ENCODE data around the gene KRTAP1-3.
"Not testable (repeated sequence)": the region's sequence is repeated elsewhere in the genome, so short reads cannot be mapped to it uniquely, and the experiment has no call there.

KRTAP1-3 gene

GRCh38 chr17:41034346-41034935 is at the start of gene KRTAP1-3:
TSS of gene KRTAP1-3 (minus strand) at chr17:41034874. CDS start at chr17:41034821, 53 bp downstream.
- not testable (repeated sequence) for DNase-seq

DNA sequence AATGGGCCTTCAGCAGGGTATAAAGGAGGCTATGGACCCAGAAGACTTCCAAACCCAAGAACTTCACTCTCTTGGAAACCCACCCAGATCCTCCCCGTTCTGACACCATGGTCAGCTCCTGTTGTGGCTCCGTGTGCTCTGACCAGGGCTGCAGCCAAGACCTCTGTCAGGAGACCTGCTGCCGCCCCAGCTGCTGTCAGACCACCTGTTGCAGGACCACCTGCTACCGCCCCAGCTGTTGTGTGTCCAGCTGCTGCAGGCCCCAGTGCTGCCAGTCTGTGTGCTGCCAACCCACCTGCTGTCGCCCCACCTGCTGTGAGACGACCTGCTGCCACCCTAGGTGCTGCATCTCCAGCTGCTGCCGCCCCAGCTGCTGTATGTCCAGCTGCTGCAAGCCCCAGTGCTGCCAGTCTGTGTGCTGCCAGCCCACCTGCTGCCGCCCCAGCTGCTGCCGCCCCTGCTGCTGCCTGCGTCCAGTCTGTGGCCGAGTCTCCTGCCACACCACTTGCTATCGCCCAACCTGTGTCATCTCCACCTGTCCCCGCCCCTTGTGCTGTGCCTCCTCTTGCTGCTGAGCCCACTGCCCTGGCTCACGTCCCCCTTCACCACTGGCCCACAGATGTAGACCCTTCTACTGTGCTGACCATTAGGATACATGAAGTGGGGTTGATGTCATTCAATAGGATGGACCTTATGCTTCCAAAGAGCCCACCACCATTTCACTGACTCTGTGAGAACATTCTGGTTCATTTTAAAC is 49.6 kb upstream of the KRTAP1-3 start, which contains the start of gene KRTAP4-7:
TSS of gene KRTAP4-7 (plus strand) at position 51 of the 757 bp plus-strand sequence. CDS start at position 108, 57 bp downstream.
- not testable (repeated sequence) for DNase-seq

- DNase-seq = not testable (repeated sequence)
These were observed 48.8 kb upstream of the KRTAP1-3 start for GRCh38 chr17:41083427-41083826.

GRCh38 chr17:41082626-41083025 is 48.0 kb upstream of the KRTAP1-3 start:
- no peak for DNase-seq

DNA sequence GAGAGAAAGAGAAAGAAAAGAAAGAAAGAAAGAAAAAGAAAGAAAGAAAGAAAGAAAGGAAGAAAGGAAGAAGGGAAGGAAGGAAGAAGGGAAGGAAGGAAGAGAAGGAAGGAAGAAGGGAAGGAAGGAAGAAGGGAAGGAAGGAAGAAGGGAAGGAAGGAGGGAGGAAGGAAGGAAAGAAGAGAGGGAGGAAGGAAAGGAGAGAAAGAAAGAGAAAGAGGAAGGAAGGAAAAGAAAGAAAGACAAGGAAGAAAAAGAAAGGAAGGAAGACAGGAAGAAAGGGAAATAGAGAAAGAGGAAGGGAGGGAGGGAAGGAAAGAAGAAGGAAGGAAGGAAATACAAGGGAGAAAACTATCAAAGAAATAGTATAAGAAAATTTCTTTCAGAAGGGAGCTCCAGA is 42.1 kb upstream of the KRTAP1-3 start:
- no peak for DNase-seq

DNA sequence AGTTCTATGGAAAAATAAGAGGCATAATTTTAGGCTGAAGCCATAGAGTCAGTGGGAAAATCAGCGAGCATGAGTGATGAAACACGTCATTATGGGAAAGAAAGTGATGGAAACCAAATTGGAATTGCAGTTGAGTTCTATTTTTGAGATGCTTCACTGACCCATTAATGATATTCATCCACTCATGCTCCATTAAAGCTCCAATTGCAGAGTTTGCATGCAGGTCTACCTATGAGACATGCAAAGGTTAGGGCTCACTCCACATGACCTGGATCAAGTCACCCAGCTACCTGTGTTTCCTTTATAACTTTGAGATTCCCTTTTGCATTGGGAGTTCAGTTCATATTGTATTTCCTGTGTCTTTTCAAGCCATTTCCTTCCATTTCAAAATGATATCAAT is 39.0 kb upstream of the KRTAP1-3 start:
- no peak for DNase-seq

- DNase-seq = no peak
These were observed 37.1 kb upstream of the KRTAP1-3 start for GRCh38 chr17:41071606-41072360.

GRCh38 chr17:41069031-41069430 is 34.4 kb upstream of the KRTAP1-3 start:
- DNase-seq = peak; percentile 69

DNA sequence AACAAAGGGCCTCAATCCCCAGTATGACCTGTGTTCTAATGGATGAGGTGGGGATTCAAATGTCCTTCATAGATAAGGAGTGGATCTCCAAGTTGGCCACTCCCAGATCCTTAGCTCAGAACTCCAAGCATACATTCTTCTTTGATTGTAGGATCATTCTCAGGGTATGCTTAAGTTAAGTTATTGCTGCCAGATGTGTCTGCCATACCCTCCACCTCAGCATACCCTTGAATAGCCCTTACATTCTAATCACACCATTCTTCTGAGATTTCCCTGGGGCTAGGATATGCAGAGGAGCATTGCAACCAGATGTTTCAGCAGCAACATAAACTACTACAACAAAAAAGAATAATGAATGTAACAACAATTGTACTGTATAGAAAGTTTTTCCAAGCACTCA is 32.6 kb upstream of the KRTAP1-3 start:
- no peak for DNase-seq

- peak; percentile 86 for DNase-seq
These were observed 31.4 kb upstream of the KRTAP1-3 start, which contains the start of gene KRTAP2-4 for GRCh38 chr17:41065829-41066624. TSS of gene KRTAP2-4 (minus strand) at chr17:41065879. CDS start at chr17:41065845, 34 bp downstream.

DNA sequence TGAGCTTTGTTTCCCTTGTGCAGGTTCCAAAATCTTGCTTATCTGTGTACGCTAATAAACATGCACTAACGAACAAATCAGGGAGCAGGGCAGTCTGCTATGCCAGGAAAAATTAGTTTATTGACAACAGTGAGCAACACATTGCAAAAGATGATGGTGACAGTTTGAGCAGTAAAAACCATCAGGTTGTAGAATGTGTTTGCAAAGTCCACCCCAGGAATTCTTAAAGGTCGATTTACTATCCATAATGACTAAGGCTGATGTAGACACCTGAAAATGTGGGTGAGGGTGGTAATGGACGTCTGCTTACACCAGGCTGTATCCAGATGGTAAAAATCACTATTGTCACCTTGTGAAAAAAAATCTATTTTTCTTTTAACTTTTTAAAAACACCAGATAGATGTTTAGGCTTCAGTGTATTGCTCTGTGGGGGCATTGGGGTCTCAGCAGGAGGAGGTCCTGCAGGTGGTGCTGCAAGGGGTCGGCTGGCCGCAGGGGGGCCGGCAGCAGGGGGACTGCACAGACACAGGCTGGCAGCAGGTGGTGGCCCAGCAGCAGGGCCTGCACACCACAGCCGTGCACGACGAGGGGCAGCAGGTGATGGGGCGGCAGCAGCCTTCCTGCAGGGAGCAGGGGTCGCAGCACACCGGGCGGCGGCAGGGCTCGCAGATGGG is 30.5 kb upstream of the KRTAP1-3 start:
- not testable (repeated sequence) for DNase-seq

- no peak for DNase-seq
These were observed 29.6 kb upstream of the KRTAP1-3 start for GRCh38 chr17:41064301-41064700.

- DNase-seq = no peak
These were observed 28.8 kb upstream of the KRTAP1-3 start for GRCh38 chr17:41063449-41063848.

- DNase-seq = no peak
These were observed 27.3 kb upstream of the KRTAP1-3 start for GRCh38 chr17:41061964-41062363.

DNA sequence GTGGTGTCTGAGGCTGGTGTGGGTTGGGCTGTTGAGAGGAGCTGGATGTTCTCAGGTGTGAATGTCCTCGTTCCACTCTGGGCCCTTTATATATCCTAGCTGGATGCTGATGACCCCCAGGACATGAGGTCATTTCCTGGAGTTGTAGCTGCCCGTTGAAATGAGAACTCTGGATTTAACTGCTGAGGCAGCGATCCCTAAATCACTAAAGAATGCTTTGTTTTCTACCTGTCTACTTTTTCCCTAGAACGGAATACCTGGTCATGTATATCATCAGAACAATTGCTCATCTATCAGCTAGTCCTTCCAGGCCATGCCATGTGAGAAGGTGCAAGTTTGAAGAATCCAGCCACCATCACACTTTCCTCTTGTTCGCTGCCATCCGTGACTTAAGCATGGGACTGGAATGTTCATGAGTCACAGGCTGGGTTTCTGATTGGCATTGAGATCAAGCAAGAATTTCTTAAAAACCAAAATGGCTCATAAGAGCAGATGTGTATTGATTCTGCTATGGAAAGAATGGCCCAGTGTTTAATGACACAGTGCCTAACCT is 25.5 kb upstream of the KRTAP1-3 start, which contains the start of gene KRTAP2-3:
TSS of gene KRTAP2-3 (minus strand) at position 63 of the 553 bp plus-strand sequence. CDS start 64 bp downstream, outside the sequence.
- no peak for DNase-seq

DNA sequence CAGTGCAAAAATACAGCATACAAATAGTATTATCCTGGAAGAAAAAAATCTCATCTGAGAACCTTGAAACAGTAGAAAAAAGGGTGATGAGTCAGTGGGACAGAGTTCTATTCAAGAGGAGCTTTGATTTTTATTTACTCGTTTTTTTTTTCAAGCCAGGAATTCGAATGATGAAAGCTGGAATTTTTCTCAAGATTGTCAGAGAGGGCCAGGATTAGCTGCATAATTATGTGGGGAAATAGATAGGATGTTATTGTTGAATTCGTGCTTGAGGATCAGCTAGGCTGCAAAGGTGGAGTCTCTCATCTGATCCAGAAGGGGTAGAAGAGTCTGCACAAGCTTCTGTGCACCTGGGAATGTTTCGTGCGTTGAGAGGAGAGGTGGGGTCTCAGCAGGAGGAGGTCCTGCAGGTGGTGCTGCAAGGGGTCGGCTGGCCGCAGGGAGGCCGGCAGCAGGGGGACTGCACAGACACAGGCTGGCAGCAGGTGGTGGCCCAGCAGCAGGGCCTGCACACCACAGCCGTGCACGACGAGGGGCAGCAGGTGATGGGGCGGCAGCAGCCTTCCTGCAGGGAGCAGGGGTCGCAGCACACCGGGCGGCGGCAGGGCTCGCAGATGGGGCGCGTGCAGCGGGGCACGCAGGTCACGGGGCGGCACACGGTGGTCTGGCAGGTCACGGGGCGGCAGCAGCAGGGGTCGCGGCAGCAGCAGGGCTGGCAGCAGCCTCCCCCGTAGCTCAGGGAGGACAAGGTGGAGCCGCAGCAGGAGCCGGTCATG is 24.8 kb upstream of the KRTAP1-3 start:
- not testable (repeated sequence) for DNase-seq

DNA sequence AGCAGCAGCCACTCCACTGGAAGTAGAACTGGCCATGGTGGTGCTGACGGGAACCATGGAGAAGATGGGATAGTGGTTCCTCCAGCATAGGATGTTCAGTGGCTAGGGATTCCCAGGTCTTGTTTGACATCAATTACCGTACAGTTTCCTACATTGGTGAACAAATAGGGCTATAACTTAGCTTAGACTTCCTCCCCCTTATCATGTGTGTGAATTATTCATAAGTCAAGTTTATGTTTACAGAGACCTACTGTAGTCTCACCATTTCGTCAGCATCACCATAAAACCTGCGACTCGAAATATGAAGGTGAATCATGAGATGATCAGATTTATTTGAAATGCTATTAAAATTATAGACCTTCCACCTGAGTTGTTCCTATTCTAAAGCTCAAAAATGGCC is 24.1 kb upstream of the KRTAP1-3 start:
- DNase-seq = no peak

- no peak for DNase-seq
These were observed 22.9 kb upstream of the KRTAP1-3 start for GRCh38 chr17:41057547-41057946.

DNA sequence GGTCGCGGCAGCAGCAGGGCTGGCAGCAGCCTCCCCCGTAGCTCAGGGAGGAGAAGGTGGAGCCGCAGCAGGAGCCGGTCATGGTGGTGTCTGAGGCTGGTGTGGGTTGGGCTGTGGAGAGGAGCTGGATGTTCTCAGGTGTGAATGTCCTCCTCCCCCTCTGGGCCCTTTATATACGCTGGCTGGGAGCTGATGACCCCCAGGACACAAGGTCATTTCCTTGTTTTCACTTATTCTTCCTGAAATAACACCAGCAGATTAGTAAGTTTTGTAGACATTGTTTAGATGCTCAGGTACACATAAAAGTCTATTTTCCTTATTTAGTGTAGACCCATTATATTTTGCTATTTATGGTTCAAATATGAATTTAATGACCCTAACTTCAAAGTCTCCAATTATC is 20.5 kb upstream of the KRTAP1-3 start, which contains the start of gene KRTAP2-2:
TSS of gene KRTAP2-2 (minus strand) at position 101 of the 400 bp plus-strand sequence. CDS start at position 82, 19 bp downstream.
- not testable (repeated sequence) for DNase-seq

DNA sequence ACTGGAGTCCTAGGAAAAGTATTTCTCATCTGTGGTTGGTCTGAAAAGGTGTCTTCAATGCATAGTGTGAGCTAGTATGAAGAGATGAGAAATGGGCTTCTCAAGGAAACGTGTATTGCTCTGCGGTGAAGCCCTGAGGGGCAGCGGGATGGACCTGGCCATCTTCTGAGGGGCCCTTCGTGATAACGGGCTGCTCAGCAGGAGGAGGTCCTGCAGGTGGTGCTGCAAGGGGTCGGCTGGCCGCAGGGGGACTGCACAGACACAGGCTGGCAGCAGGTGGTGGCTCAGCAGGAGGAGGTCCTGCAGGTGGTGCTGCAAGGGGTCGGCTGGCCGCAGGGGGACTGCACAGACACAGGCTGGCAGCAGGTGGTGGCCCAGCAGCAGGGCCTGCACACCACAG is 19.9 kb upstream of the KRTAP1-3 start:
- not testable (repeated sequence) for DNase-seq

DNA sequence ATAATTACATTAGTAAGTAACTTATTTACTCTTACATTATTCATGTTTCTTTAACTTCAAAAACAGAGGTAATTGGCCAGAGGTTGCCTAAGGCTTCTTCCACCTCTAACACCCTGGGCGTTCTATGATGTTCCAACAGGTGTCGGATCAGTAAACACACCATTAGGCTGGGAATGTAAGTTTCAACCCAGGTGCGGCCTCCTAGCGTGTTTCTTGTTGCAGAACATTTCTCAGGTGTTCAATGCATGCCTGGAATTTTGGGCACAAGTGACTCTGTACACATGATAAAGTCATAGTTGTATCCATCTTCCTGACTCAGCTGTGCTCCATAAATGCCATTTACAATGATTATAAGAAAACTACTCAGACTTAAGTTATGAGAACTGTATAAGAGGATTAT is 19.4 kb upstream of the KRTAP1-3 start:
- no peak for DNase-seq
